ENCODE measurements around the gene MRPL38.

Gene MRPL38

DNA sequence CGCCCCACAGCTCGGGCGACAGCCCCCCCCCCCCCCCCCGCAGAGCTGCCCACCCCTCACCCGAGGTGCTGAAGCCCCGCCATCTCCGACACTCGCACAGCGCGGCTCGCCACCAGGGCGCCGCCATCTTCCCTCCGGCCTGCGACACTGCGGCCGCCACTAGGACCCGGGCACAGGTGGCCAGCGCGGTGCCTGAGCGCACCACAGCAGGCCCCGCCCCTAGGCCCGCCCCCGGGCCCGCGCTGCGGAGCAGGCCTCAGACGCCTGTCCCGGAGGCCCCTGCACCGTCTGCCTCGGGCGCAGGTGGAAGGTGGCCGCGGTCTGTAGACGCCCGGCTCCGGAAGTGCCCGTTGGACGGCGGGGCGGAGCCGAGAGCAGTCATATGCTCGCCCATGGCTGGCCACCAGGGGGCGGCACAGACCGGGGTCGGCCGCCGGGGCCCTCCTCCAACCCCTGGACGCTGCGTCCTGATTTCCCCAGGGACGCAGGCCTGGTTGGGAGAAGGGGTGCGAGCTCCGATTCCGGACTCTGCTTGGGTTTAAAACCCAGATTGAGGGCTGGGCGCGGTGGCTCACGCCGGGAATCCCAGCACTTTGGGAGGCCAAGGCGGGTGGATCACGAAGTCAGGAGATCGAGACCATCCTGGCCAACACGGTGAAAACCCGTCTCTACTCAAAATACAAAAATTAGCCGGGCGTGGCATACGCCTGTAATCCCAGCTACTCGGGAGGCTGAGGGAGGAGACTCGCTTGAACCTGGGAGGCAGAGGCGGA, at the start of gene MRPL38:
Gene MRPL38, minus strand, starts transcription at position 136 of the 773 bp plus-strand sequence. Its CDS starts 9 bp downstream, at position 127.
- DNase-seq (ENCODE audit: low read depth, low spot score), result peak; percentile 74

DNA sequence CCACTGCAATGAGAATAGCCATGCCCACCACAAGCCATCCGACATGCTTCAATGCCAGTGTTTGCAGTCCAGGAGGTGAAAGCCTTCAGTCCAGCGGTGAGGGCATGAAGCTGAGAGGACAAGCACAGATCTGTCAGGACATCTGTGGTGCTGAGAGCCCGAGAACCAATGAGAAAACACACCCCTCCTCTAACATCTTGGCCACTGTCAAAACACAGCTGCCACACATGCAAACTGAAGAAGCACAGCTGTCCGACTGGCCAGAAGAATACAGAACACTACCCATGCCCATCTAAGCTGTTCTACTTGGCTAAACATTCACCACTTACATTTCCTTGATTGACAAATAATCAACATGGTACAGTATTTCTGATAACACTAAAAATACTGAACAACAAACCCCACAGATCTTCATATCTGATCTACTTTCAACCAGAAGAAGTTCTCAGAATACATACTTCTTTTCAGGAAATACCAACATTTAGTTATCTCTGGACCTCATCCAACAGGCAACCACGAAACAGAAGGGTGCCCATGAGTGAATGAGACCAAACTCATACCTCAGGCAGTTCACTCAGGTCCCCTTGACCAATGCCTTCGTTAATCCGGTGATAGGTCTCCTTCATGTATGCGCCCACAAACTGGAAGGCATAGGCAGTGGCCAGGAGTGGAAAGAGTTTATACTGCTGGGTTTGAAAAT, 46.3 kb upstream of the MRPL38 start:
- no peak for DNase-seq (ENCODE audit: low read depth, low spot score)

DNA sequence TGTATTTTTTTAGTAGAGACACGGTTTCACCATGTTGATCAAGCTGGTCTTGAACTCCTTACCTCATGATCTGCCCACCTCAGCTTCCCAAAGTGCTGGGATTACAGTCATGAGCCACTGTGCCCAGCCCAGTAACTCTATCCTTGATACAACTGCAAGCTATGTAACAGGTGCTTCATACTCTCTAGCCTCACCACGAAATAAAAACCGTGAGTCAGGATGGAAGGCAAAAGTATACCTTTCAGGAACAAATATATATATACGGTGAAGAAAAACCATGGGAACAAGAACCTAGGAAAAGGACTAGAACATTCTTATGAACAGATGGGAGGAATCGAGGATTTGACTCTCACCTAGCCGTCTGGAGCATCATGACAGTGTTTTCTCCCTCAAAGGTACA, 45.7 kb upstream of the MRPL38 start:
- DNase-seq (ENCODE audit: low read depth, low spot score), result no peak

- DNase-seq (ENCODE audit: low read depth, low spot score), result no peak
Measured at GRCh38 chr17:75945211-75945610, 40.5 kb upstream of the MRPL38 start.

DNA sequence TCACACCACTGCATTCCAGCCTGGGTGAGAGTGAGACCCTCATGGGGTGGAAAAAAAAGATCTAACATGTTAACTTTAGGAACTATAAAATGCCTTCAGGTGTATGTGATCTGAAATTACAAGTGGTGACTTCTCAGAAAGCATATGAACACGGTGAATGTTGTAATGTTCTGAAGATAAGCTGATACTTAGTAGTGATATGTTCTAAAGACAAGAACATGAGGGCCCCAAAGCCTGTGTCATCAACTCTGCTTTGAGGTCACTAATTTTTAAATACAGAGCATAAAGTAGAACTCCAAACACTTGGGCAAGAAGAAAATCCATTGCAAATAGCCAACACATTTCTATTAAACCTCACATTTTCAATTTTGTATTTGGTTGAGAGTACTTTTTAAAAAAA, 38.8 kb upstream of the MRPL38 start:
- no peak for DNase-seq (ENCODE audit: low read depth, low spot score)

- no peak for DNase-seq (ENCODE audit: low read depth, low spot score)
Measured at GRCh38 chr17:75942473-75942872, 37.8 kb upstream of the MRPL38 start.

GRCh38 chr17:75941442-75941819, 36.7 kb upstream of the MRPL38 start:
- DNase-seq (ENCODE audit: low read depth, low spot score), result no peak

GRCh38 chr17:75940727-75941441, 36.2 kb upstream of the MRPL38 start, which contains the start of gene FBF1:
FBF1 (minus strand) TSS chr17:75941042; CDS start chr17:75938149, 2,893 bp downstream.
- peak; percentile 85 for DNase-seq (ENCODE audit: low read depth, low spot score)

DNA sequence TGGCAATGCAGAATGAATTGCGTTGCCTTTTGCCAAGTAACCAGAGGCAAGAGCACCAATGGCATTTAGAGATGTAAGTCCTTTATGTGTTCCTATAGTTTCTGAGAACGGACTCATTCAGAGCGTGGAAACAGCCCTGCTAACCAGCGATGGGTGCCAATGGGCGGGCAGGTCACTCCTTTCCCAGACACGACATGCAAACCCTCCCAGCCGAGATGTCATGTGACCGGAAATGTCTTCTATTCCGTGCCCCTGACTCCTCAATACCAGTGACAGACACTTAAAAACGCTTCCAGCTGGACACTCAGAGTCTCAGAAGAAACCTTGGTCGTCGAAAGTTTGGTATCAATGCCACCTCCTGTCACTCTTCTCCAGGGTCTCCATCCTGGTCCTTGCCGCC, 33.0 kb upstream of the MRPL38 start:
- DNase-seq (ENCODE audit: low read depth, low spot score), result no peak

DNA sequence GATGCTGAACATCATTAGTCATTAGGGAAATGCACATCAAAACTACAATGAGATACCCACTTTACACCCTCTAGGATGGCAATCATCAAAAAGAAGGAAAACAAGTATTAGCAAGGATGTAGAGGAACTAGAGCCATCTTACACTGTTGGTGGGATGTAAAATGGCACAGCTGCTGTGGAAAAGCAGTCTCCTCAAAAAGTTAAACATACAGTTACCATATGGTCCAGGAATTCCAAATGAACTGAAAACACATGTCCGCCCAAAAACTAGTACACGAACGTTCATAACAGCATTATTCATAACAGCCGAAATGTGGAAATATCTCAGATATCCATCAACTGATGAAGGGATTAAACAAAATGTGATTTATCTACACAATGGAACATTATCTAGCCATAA, 29.1 kb upstream of the MRPL38 start:
- no peak for DNase-seq (ENCODE audit: low read depth, low spot score)

GRCh38 chr17:75932852-75933251, 28.2 kb upstream of the MRPL38 start:
- DNase-seq (ENCODE audit: low read depth, low spot score), result no peak

- DNase-seq (ENCODE audit: low read depth, low spot score), result no peak
Measured at GRCh38 chr17:75931062-75931461, 26.4 kb upstream of the MRPL38 start.

DNA sequence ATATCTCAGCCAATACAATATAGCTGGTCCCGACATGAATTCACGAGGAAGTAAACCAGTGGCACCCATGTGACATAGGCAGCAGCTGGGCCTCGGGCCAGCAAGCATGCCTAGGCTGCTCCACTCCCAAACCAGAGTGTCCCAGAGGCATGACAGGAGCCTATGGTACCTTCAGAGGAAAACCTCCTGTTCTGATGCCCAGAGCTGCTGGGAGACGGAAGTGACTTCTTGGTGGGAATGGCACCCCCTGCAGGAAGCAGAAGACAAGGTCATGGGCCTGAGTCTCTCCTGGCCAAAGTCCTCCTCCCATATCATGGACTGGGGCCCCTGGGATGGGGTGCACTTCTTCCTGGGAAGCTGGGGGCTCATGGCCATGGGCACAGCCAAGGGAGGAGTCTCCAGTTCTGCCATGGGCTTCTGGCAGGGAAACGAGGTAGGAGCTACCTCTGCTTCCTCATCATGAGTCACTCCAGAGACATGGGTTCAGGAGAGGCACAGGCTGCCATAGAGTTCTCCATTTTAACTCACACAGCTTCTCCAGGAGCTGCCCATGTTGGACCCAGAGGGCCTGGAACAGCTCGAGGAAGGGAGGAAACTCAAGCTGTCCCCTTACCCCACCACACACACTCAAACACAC, 22.7 kb upstream of the MRPL38 start:
- DNase-seq (ENCODE audit: low read depth, low spot score), result no peak

GRCh38 chr17:75926456-75926855, 21.8 kb upstream of the MRPL38 start:
- no peak for DNase-seq (ENCODE audit: low read depth, low spot score)

GRCh38 chr17:75925912-75926311, 21.2 kb upstream of the MRPL38 start:
- DNase-seq (ENCODE audit: low read depth, low spot score), result no peak

- DNase-seq (ENCODE audit: low read depth, low spot score), result no peak
Measured at GRCh38 chr17:75925103-75925502, 20.4 kb upstream of the MRPL38 start.

- DNase-seq (ENCODE audit: low read depth, low spot score), result no peak
Measured at GRCh38 chr17:75922963-75923874, 18.5 kb upstream of the MRPL38 start.

- no peak for DNase-seq (ENCODE audit: low read depth, low spot score)
Measured at GRCh38 chr17:75922173-75922961, 17.7 kb upstream of the MRPL38 start.

- no peak for DNase-seq (ENCODE audit: low read depth, low spot score)
Measured at GRCh38 chr17:75921596-75921995, 16.9 kb upstream of the MRPL38 start.

DNA sequence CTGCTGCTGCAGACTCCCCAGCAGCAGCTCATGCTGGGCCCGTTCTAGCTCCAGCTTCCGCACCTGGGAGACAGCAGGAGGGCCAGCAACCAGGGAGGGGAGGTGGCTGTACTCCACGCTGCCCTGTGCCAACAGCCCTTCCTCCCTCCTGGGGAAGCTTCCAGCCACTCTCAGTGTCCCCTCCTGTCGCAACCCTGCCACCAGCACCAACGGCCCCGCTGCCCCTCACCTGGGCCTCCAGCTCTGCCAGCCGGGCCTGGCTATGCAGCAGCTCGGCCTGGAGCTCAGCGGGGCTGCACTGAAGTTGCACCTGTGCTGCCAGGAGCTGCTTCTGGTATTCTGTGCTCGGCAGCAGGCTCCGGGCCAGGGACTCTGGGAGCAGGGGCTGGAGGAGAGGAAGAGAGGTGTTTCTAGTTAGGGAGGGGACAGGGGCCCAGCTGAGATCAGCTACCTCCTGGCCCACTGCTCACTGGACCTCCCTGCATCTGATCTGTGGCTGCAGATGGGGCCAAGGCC, 15.4 kb upstream of the MRPL38 start:
- no peak for DNase-seq (ENCODE audit: low read depth, low spot score)
